HL-60 (cell line): Measurements from ENCODE around the gene PGGT1B.

Source experiments
- CTCF ChIP-seq: IDR thresholded peaks from one replicate; pipeline ENCODE4 v1.5.1; 2011; ENCODE audit warnings: low read length, control low read depth, inconsistent platforms; ENCODE audit not compliant: insufficient read depth
- GABPA ChIP-seq: IDR thresholded peaks from 2 replicates; pipeline ENCODE4 v1.6.1; 2012; ENCODE audit warnings: low read depth
- POLR2AphosphoS5 ChIP-seq: IDR thresholded peaks from 2 replicates; pipeline ENCODE4 v1.6.1; 2012; ENCODE audit warnings: low read depth
- REST ChIP-seq: IDR thresholded peaks from 2 replicates; pipeline ENCODE4 v1.6.1; 2012; ENCODE audit warnings: low read depth; ENCODE audit not compliant: insufficient replicate concordance

- TF ChIP-seq REST, result no peak
- TF ChIP-seq CTCF, result no peak
- TF ChIP-seq POLR2AphosphoS5, result no peak
- no peak for TF ChIP-seq GABPA
Observed at GRCh38 chr5:115189866-115190265, 72.8 kb downstream of the PGGT1B start.
